ENCODE measurements around the gene MED29. TPM values are rescaled to one million over a fixed set of nuclear protein-coding genes. Genes with fewer than 3 reads are reported as not detected.

MED29 gene
- total RNA-seq, 1 donor from 2014 or later, result 37.8 TPM

DNA sequence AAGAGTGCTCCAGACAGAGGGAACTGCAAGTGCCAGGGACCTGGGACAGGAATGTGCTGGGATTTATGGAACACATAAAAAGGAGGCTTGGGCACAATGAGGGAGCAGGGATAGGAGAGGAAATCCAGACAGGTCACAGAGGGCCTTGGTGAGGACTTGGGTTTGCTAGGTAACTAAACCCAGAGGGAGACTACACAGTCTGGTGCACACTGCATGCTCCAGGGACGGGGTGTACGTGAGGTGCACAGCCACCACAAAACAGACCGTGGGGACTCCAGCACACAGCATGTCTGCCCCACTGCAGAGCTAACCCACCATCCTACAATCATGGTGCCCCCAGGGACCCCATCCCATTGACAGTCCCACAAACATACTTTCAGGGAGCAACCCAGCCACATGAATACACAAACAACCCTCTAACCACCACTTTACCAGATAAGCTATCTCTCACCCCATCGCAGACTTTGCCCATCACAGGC is 9.9 kb downstream of the MED29 start:
- no peaks in the 10 kb centered on the region for H3K9me3 ChIP-seq
- no peak for TF ChIP-seq POLR2A (IDR thresholded peaks at IDR 0.05)
- TF ChIP-seq POLR2AphosphoS5 (IDR thresholded peaks at IDR 0.05; ENCODE audit: insufficient read depth in 1 of 2, low read depth in 1 of 2), result no peak
- TF ChIP-seq CTCF (IDR thresholded peaks at IDR 0.05), result no peak
- intact Hi-C loops (cut with DNase I), result no loop called here
- H3K4me3 ChIP-seq, result no peak overlapping the region
- H3K4me1 ChIP-seq, result peaks cover 74% of the 10 kb centered on the region
- H3K36me3 ChIP-seq, result no peaks in the 10 kb centered on the region
- DNase-seq (ENCODE audit: extremely low spot score in 2 of 2), result no peak
- no peaks in the 10 kb centered on the region for H3K27me3 ChIP-seq
- H3K27ac ChIP-seq, result peak overlapping the region; percentile 100

DNA sequence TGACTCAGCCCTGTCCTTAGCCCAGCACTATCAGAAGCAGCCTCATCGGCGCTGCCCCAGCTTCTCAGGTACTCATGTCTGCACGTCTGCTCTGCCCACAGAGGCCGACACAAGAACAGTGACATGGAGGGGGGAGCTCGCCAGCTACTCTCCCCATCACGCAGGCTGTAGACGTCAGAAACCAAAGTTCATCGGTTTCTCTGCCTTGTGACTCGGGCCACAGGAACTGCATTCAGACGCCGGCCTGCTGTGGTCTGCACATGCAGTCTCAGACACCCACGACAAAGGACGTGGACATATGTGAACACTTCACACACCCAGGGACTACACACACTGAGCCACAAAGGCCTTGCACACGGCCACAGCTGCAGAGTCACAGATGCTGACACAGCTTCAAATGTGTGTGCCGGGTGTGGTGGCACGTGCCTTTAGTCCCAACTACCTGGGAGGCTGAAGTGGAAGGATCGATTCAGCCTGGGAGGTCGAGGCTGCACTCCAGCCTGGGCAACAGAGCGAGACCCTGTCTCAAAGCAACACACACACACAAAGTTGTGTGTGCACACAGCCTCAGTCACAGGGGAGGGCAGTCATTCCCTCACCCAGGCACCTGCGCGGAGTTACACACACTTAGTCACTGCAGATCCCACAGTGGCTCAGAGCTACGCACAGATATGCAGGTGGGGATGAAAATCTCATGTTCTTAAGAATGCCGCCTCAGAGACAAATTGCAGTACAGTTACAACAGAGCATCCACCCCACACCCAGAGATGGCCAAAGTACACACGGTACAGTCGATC is 10.6 kb downstream of the MED29 start:
- peak in 1 of 2 donors; percentile 93 for DNase-seq (ENCODE audit: extremely low spot score in 2 of 2)
- Histone ChIP-seq H3K27me3 (no peaks in the 10 kb centered on the region), H3K9me3 (no peaks in the 10 kb centered on the region), H3K4me1 (peaks cover 74% of the 10 kb centered on the region), H3K27ac (peak overlapping the region; percentile 100), H3K4me3 (peak overlapping the region; percentile 62 to 68), H3K36me3 (no peaks in the 10 kb centered on the region)
- intact Hi-C loops (cut with DNase I), result no loop called here
- peak in 1 of 3 experiments; percentile 8 for TF ChIP-seq CTCF (IDR thresholded peaks at IDR 0.05)
- peak in 1 of 2 donors; percentile 15 for TF ChIP-seq POLR2A (IDR thresholded peaks at IDR 0.05)
- TF ChIP-seq POLR2AphosphoS5 (IDR thresholded peaks at IDR 0.05; ENCODE audit: insufficient read depth in 1 of 2, low read depth in 1 of 2), result peak in 1 of 2 donors; percentile 61

DNA sequence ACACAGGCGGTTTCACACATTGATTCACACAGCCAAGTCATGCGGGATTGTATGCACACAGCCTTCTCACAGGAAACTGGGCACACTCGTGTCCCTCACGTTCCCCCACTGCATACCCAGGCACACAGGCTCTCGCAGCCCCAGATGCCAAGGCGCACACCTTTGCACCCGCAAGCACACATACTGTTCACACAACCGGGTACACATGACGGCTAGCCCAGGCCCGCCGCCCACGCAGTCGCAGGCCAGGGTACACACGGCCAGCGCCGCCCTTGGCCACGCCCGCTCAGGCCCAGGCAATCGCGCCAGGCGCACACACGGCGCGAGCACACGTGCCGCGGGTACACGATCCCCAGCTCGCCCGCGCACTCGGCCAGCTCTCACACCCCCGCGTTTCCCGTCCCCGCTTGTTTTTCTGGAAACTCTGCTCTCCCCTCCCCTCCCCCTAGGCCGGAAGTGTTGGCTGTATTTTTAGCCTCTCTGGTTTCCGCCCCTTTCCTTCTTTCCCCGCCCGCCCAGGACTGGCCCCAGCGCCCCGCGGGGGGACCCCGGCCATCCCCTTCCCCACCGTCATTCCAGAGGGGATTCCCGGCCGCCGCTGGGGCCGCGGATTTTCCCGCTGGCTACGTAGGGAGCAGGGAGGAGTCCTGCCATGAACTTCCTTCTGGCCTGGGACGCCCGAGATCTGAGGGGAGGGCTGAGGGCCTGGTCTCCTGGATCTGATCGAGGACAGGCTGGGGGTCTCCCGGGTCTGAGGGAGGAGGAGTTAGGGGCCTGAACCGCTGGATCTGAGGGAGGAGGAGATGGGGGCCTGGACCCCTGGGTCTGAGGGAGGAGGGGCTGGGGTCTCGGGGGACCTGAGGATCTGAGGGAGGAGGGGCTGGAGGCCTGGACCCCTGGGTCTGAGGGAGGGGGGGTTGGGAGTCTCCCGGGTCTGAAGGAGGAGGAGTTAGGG is 11.4 kb downstream of the MED29 start:
- Histone ChIP-seq H3K27ac (peak overlapping the region; percentile 100), H3K27me3 (no peaks in the 10 kb centered on the region), H3K4me1 (peaks cover 70% of the 10 kb centered on the region), H3K9me3 (no peaks in the 10 kb centered on the region), H3K4me3 (peak overlapping the region; percentile 62 to 68), H3K36me3 (peaks cover 0 to 7% of the 10 kb centered on the region in 2 donors)
- TF ChIP-seq POLR2AphosphoS5 (IDR thresholded peaks at IDR 0.05; ENCODE audit: insufficient read depth in 1 of 2, low read depth in 1 of 2) (peak; percentile 67 to 82), POLR2A (IDR thresholded peaks at IDR 0.05) (no peak)
- peak in 1 of 2 donors; percentile 95 for DNase-seq (ENCODE audit: extremely low spot score in 2 of 2)
- intact Hi-C loops (cut with DNase I), result no loop called here

DNA sequence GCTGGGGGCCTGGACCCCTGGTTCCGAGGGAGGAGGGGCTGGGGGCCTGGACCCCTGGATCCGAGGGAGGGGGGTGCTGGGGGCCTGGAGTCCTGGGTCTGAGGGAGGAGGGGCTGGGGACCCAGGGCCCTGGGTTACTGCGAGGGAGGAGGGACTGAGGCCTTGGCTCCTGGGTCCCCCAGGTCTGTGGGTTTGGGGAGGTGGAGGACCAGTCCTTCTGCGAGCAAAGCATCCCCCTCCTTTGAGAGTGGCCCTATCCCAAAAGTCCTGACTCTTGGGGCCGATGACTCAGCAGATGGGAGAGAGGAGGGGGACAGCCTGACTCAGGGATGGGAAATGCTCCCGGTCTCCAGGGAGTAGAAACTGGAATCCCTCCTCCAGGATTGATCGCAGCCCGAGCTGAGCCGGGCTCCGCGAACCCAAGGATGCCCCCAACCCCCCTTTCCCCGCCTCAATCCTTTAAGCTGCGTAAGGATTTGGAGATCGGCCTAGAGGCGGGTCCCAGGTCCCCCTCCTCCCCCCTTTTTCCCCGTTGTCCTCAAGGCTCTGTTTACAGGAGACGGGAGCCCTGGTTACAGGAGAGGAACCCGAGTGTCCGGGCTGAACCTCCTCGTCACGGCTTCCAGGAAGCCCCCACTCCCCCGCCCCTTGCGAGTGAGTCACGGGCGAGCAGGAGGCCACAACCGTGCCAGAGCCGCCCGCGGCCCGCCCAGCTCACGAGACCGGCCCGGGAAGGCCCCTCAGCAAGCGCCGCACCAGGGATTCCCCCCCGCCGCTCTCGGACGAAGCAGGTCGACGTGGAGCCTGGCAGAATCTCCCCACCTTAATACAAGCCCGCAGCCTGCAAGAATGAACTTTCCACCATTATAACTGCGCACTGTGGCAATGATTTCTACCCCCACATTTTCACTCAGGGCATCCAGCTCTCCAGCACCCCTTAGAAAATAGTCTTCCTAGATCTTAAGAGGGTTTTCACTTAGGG is 12.4 kb downstream of the MED29 start:
- intact Hi-C loops (cut with DNase I), result no loop called here
- Histone ChIP-seq H3K36me3 (peaks cover 5 to 17% of the 10 kb centered on the region in 2 donors), H3K27me3 (no peaks in the 10 kb centered on the region), H3K27ac (peak overlapping the region; percentile 100), H3K4me1 (peaks cover 60% of the 10 kb centered on the region), H3K9me3 (no peaks in the 10 kb centered on the region), H3K4me3 (peak overlapping the region; percentile 62 to 68)
- peak in 1 of 2 donors; percentile 100 for DNase-seq (ENCODE audit: extremely low spot score in 2 of 2)
- TF ChIP-seq POLR2A (IDR thresholded peaks at IDR 0.05) (peak in 1 of 2 donors; percentile 86), POLR2AphosphoS5 (IDR thresholded peaks at IDR 0.05; ENCODE audit: insufficient read depth in 1 of 2, low read depth in 1 of 2) (peak; percentile 98), CTCF (IDR thresholded peaks at IDR 0.05) (no peak)
